Measurements from ENCODE around the gene ATP6V1C2. TPM values are rescaled to one million over a fixed set of nuclear protein-coding genes. Genes with fewer than 3 reads are reported as not detected.

The ATP6V1C2 gene
- total and polyA plus RNA-seq, 2 donors (not counting 3 experiments of a cell fraction or from before 2014, with no cell fraction given), result 0.03 to 0.13 TPM

GRCh38 chr2:10706033-10706432 lies 15.4 kb upstream of the ATP6V1C2 start:
- Histone ChIP-seq H2AFZ (ENCODE audit: low read depth, low read length) (no peak overlapping the region), H3K4me2 (ENCODE audit: insufficient read depth, low read length) (no peak overlapping the region), H3K9me3 (replicated peaks; ENCODE audit: control insufficient read depth, insufficient read depth, low read length) (no peaks in the 10 kb centered on the region), H3K9me1 (replicated peaks; ENCODE audit: control insufficient read depth, extremely low read depth, insufficient read depth, low read length) (no peaks in the 10 kb centered on the region), H3K27me3 (ENCODE audit: control insufficient read depth in 2 of 2, insufficient read depth in 2 of 2, low read length in 2 of 2) (peaks cover 3 to 6% of the 10 kb centered on the region in 2 experiments), H4K20me1 (replicated peaks; ENCODE audit: control insufficient read depth, extremely low read depth, insufficient read depth, low read length) (no peaks in the 10 kb centered on the region), H3K27ac (ENCODE audit: insufficient read depth, low read depth, low read length) (no peak overlapping the region), H3K4me1 (ENCODE audit: control insufficient read depth, extremely low read depth, insufficient read depth, low read length) (no peaks in the 10 kb centered on the region), H3K36me3 (ENCODE audit: control insufficient read depth in 2 of 2, extremely low read depth in 1 of 2, insufficient read depth in 2 of 2, low read length in 2 of 2) (no peaks in the 10 kb centered on the region), H3K4me3 (replicated peaks in 1 of 3; ENCODE audit: insufficient read depth in 1 of 3, low read depth in 1 of 3, low read length in 3 of 3) (no peak overlapping the region), H3K79me2 (ENCODE audit: control insufficient read depth, insufficient read depth, low read length) (no peaks in the 10 kb centered on the region), H3K9ac (replicated peaks; ENCODE audit: extremely low read depth, insufficient read depth, low read length) (no peak overlapping the region)
- FAIRE-seq (no peak), DNase-seq (ENCODE audit: low read depth, low spot score) (no peak)
- intact Hi-C loops (cut with micrococcal nuclease), result no loop called here
- TF ChIP-seq POLR2AphosphoS5 (IDR thresholded peaks at IDR 0.05; ENCODE audit: insufficient read depth, low read depth, low read length) (no peak), JUN (IDR thresholded peaks at IDR 0.05; ENCODE audit: borderline replicate concordance, insufficient read depth, insufficient read length, low read depth) (no peak), FOS (IDR thresholded peaks at IDR 0.05; ENCODE audit: borderline replicate concordance, insufficient read depth, low read length) (no peak)
- no TSS peak for BruUV-seq (replicated peaks)
- dilution Hi-C loops (cut with MboI; ENCODE audit: extremely low pct_ligation_motif_present, low sequenced_read_pairs), result no loop called here
- POLR2A ChIA-PET, result no interaction called here
- CTCF ChIA-PET, result interaction anchor here (1.2 kb wide), 2 partner anchors 10 to 13 kb away, joined by 3 read pairs; no protein-coding TSS in a partner anchor

DNA sequence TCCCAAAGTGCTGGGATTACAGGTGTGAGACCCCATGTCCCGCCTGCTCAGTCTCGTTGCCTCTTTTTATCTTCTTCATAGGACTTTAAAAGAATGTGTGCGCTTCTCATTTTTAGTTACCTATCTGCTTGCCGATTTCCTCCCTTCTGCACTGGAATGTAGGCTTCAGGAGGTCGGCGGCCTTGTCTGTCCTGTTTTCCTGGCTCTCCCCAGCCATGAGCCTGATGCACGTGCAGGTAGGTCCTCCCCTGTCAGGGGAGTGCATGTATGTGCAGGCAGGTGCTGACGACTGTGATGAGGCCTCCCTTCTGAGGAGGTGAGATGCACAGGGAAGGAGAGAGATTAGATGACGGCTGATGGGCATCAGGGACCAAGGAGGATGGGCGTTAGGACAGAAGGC lies 13.6 kb upstream of the ATP6V1C2 start:
- no peaks in the 10 kb centered on the region for H3K36me3 ChIP-seq (ENCODE audit: control insufficient read depth in 2 of 2, extremely low read depth in 1 of 2, insufficient read depth in 2 of 2, low read length in 2 of 2)
- dilution Hi-C loops (cut with MboI; ENCODE audit: extremely low pct_ligation_motif_present, low sequenced_read_pairs), result no loop called here
- no peak for TF ChIP-seq EZH2 (IDR thresholded peaks at IDR 0.05; ENCODE audit: borderline replicate concordance, low read depth, low read length, severe bottlenecking)
- TF ChIP-seq, protein P1, sequence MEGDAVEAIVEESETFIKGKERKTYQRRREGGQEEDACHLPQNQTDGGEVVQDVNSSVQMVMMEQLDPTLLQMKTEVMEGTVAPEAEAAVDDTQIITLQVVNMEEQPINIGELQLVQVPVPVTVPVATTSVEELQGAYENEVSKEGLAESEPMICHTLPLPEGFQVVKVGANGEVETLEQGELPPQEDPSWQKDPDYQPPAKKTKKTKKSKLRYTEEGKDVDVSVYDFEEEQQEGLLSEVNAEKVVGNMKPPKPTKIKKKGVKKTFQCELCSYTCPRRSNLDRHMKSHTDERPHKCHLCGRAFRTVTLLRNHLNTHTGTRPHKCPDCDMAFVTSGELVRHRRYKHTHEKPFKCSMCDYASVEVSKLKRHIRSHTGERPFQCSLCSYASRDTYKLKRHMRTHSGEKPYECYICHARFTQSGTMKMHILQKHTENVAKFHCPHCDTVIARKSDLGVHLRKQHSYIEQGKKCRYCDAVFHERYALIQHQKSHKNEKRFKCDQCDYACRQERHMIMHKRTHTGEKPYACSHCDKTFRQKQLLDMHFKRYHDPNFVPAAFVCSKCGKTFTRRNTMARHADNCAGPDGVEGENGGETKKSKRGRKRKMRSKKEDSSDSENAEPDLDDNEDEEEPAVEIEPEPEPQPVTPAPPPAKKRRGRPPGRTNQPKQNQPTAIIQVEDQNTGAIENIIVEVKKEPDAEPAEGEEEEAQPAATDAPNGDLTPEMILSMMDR (IDR thresholded peaks at IDR 0.05; ENCODE audit: extremely low read depth in 1 of 2, insufficient read depth in 1 of 2, low read depth in 1 of 2, low read length in 2 of 2), result no peak
- TF ChIP-seq GATA2 (IDR thresholded peaks at IDR 0.05; ENCODE audit: insufficient read depth, insufficient read length, low read depth, low read length), result no peak
- H3K4me2 ChIP-seq (ENCODE audit: insufficient read depth, low read length), result no peak overlapping the region
- POLR2A ChIA-PET, result no interaction called here
- intact Hi-C loops (cut with micrococcal nuclease), result loop anchor here (2.0 kb wide), 1 partner anchor 79 kb away; no protein-coding TSS in a partner anchor
- no peak overlapping the region for H3K27ac ChIP-seq (ENCODE audit: insufficient read depth, low read depth, low read length)
- no peak for FAIRE-seq
- no TSS peak for BruUV-seq (replicated peaks)
- peaks cover 3 to 6% of the 10 kb centered on the region in 2 experiments for H3K27me3 ChIP-seq (ENCODE audit: control insufficient read depth in 2 of 2, insufficient read depth in 2 of 2, low read length in 2 of 2)
- no peak overlapping the region for H2AFZ ChIP-seq (ENCODE audit: low read depth, low read length)
- no peak for DNase-seq (ENCODE audit: low read depth, low spot score)
- no peak overlapping the region for H3K4me3 ChIP-seq (replicated peaks in 1 of 3; ENCODE audit: insufficient read depth in 1 of 3, low read depth in 1 of 3, low read length in 3 of 3)
- CTCF ChIA-PET, result interaction anchor here (1.0 kb wide), 1 partner anchor 14 kb away, joined by 3 read pairs; the partner anchor contains the start of gene ATP6V1C2
- H3K79me2 ChIP-seq (ENCODE audit: control insufficient read depth, insufficient read depth, low read length), result no peaks in the 10 kb centered on the region
- no peaks in the 10 kb centered on the region for H3K9me1 ChIP-seq (replicated peaks; ENCODE audit: control insufficient read depth, extremely low read depth, insufficient read depth, low read length)
- H3K4me1 ChIP-seq (ENCODE audit: control insufficient read depth, extremely low read depth, insufficient read depth, low read length), result peaks cover 5% of the 10 kb centered on the region
- no peak overlapping the region for H3K9ac ChIP-seq (replicated peaks; ENCODE audit: extremely low read depth, insufficient read depth, low read length)
- no peaks in the 10 kb centered on the region for H3K9me3 ChIP-seq (replicated peaks; ENCODE audit: control insufficient read depth, insufficient read depth, low read length)
- H4K20me1 ChIP-seq (replicated peaks; ENCODE audit: control insufficient read depth, extremely low read depth, insufficient read depth, low read length), result no peaks in the 10 kb centered on the region

Data from endothelial cell of umbilical vein (primary cell).